CD4-positive, alpha-beta T cell (primary cell): Measurements from ENCODE around the gene PON3. TPM values are rescaled to one million over a fixed set of nuclear protein-coding genes. Genes with fewer than 3 reads are reported as not detected.

Experiments used
- ATAC-seq: fragments of 200-7000 bp; cut with Tn5 transposase; one replicate; pipeline ENCODE4 v1.10.0; 2022; ENCODE audit warnings: mild to moderate bottlenecking; ENCODE audit not compliant: poor library complexity
- CTCF ChIA-PET: fragments of 350-600 bp; sonication (Branson Sonifier 250); formaldehyde crosslinking; loops from one replicate; lab custom pipeline; 2021; ENCODE audit warnings: antibody characterized with exemption, inconsistent platforms; lab: Charles Lee
- POLR2A ChIA-PET: fragments of 350-600 bp; sonication (Branson Sonifier 250); formaldehyde crosslinking; loops from one replicate; lab custom pipeline; 2021; ENCODE audit warnings: antibody characterized with exemption, inconsistent platforms; lab: Charles Lee
- DNase-seq, 14 experiments: peaks; one replicate each; pipeline ENCODE4 v3.0.0-alpha.2; 2013 to 2020; ENCODE audit warnings: mixed read lengths in 2 of 14
- H3K27ac ChIP-seq, 2 donors: one replicate each; pipeline versions ENCODE4 v1.5.1 to v1.7.0; 2013; ENCODE audit warnings: low read length in 2 of 2, low read depth in 1 of 2, mild to moderate bottlenecking in 1 of 2
- H3K27me3 ChIP-seq, 2 experiments: 1 replicate in 1 of 2; 2 replicates in 1 of 2; pipeline versions ENCODE4 v1.6.1 to v1.7.0; 2013; ENCODE audit warnings: low read length in 2 of 2, control low read depth in 1 of 2, mild to moderate bottlenecking in 1 of 2, moderate library complexity in 1 of 2; ENCODE audit not compliant: insufficient read depth in 2 of 2, control insufficient read depth in 1 of 2
- H3K36me3 ChIP-seq: one replicate; pipeline ENCODE4 v1.6.1; 2013; ENCODE audit warnings: low read length, control low read depth; ENCODE audit not compliant: insufficient read depth
- H3K4me1 ChIP-seq: one replicate; pipeline ENCODE4 v1.6.1; 2013; ENCODE audit warnings: low read length, control low read depth; ENCODE audit not compliant: insufficient read depth
- H3K4me3 ChIP-seq: one replicate; pipeline ENCODE4 v1.5.1; 2013; ENCODE audit warnings: mild to moderate bottlenecking, low read length, moderate library complexity
- H3K9me3 ChIP-seq, 2 experiments: 1 replicate in 1 of 2; 2 replicates in 1 of 2; pipeline versions ENCODE4 v1.6.1 to v1.7.0; 2013; ENCODE audit warnings: low read length in 2 of 2, mild to moderate bottlenecking in 2 of 2, control low read depth in 1 of 2, moderate library complexity in 1 of 2; ENCODE audit not compliant: control insufficient read depth in 1 of 2, insufficient read depth in 1 of 2
- H3K27ac Mint-ChIP-seq: one replicate; pipeline ENCODE4 v1.8.0; 2020; ENCODE audit warnings: mixed read lengths
- H3K27me3 Mint-ChIP-seq: one replicate; pipeline ENCODE4 v1.8.0; 2021; ENCODE audit warnings: mixed read lengths
- H3K36me3 Mint-ChIP-seq: one replicate; pipeline ENCODE4 v1.8.0; 2021; ENCODE audit warnings: low read depth, mixed read lengths
- H3K4me1 Mint-ChIP-seq: one replicate; pipeline ENCODE4 v1.8.0; 2021; ENCODE audit warnings: low read depth, mixed read lengths
- H3K4me3 Mint-ChIP-seq: one replicate; pipeline ENCODE4 v1.8.0; 2020; ENCODE audit warnings: mild to moderate bottlenecking, mixed read lengths
- H3K9me3 Mint-ChIP-seq: one replicate; pipeline ENCODE4 v1.8.0; 2020; ENCODE audit warnings: mixed read lengths
- intact Hi-C, 2 experiments: fragments of 100-400 bp; cut with DNase I in 1 of 2; cut with micrococcal nuclease in 1 of 2; formaldehyde crosslinking; loops; one replicate each; pipeline versions ENCODE4 v1.15.1 to v1.9.0; 2023 to 2025; cut with DNase I, micrococcal nuclease
- total RNA-seq, 174 experiments: library from RNA in 2 of 174; stranded (reverse) in 2 of 174; gene quantifications; one replicate each; pipeline ENCODE4 v1.2.3 and lab custom pipeline; 2021 to 2026
- TF ChIP-seq, protein P1 (sequence below): fragments of 200-600 bp; IDR thresholded peaks from one replicate; pipeline ENCODE4 v1.8.0; 2022; ENCODE audit warnings: antibody characterized with exemption, mild to moderate bottlenecking

PON3 gene
- total RNA-seq, 2 experiments from 2014 or later, result not detected

DNA sequence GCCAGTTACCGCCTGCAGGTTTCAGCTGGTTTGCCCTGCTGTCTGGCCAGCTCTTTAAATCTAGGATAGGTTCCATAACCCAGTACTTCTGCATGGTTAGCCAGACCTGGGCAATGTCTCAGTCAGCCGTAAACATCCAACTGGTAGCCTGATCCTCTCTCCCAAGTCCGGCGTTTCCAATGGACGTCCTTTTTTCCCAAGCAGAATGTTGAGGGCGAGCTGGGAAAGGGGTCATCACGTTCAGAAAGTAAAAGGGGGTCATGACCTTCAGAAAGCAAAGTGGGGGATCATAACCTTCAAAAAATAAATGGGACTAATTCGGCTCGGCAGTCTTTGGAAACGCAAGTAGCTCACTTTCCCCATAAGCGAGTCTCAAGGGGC, 430 bp downstream of the PON3 start:
- no peaks in the 10 kb centered on the region for H3K4me1 Mint-ChIP-seq
- H3K9me3 Mint-ChIP-seq, result no peaks in the 10 kb centered on the region
- intact Hi-C loops, result no loop called here
- no peaks in the 10 kb centered on the region for H3K36me3 Mint-ChIP-seq
- peak overlapping the region; percentile 32 for H3K4me3 ChIP-seq
- H3K4me3 Mint-ChIP-seq, result peak overlapping the region; percentile 80
- peaks cover 45% of the 10 kb centered on the region for H3K27me3 Mint-ChIP-seq
- TF ChIP-seq, protein P1, sequence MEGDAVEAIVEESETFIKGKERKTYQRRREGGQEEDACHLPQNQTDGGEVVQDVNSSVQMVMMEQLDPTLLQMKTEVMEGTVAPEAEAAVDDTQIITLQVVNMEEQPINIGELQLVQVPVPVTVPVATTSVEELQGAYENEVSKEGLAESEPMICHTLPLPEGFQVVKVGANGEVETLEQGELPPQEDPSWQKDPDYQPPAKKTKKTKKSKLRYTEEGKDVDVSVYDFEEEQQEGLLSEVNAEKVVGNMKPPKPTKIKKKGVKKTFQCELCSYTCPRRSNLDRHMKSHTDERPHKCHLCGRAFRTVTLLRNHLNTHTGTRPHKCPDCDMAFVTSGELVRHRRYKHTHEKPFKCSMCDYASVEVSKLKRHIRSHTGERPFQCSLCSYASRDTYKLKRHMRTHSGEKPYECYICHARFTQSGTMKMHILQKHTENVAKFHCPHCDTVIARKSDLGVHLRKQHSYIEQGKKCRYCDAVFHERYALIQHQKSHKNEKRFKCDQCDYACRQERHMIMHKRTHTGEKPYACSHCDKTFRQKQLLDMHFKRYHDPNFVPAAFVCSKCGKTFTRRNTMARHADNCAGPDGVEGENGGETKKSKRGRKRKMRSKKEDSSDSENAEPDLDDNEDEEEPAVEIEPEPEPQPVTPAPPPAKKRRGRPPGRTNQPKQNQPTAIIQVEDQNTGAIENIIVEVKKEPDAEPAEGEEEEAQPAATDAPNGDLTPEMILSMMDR, result no peak
- ATAC-seq, result no peak
- DNase-seq, result no peak
- ChIA-PET POLR2A (no interaction called here), CTCF (no interaction called here)
- no peaks in the 10 kb centered on the region for H3K36me3 ChIP-seq
- H3K9me3 ChIP-seq, result peaks cover 0 to 4% of the 10 kb centered on the region in 2 experiments
- H3K27me3 ChIP-seq, result peaks cover 9 to 44% of the 10 kb centered on the region in 2 experiments
- H3K4me1 ChIP-seq, result peaks cover 12% of the 10 kb centered on the region
- H3K27ac Mint-ChIP-seq, result no peak overlapping the region
- no peak overlapping the region for H3K27ac ChIP-seq

DNA sequence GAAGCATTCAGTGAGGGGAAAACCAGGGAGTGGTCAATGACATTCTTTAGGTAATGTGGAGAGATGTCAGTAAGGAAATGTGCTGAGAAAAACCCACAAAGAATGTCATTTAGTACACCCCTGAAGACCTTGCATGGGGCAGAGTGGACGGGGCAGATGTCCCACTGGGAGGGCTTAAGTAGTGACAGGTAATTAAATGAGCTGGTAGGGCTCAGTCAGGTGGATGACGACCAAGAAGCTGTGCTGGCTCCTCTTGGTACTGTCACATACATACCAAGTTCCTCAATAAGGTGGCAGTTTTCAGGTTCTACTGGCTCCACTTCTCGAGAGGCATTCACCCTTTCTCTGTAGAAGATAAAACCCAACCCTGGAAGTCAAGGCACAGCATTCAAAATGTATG, 1.8 kb downstream of the PON3 start:
- H3K27ac Mint-ChIP-seq, result no peak overlapping the region
- Histone ChIP-seq H3K27me3 (peaks cover 9 to 44% of the 10 kb centered on the region in 2 experiments), H3K36me3 (no peaks in the 10 kb centered on the region), H3K4me1 (peaks cover 12% of the 10 kb centered on the region), H3K27ac (no peak overlapping the region), H3K9me3 (peaks cover 0 to 4% of the 10 kb centered on the region in 2 experiments), H3K4me3 (no peak overlapping the region)
- intact Hi-C loops, result no loop called here
- ChIA-PET POLR2A (no interaction called here), CTCF (no interaction called here)
- H3K9me3 Mint-ChIP-seq, result no peaks in the 10 kb centered on the region
- ATAC-seq, result no peak
- TF ChIP-seq, protein P1, result no peak
- H3K27me3 Mint-ChIP-seq, result peaks cover 45% of the 10 kb centered on the region
- no peak overlapping the region for H3K4me3 Mint-ChIP-seq
- DNase-seq, result no peak
- H3K36me3 Mint-ChIP-seq, result no peaks in the 10 kb centered on the region
- H3K4me1 Mint-ChIP-seq, result no peaks in the 10 kb centered on the region

DNA sequence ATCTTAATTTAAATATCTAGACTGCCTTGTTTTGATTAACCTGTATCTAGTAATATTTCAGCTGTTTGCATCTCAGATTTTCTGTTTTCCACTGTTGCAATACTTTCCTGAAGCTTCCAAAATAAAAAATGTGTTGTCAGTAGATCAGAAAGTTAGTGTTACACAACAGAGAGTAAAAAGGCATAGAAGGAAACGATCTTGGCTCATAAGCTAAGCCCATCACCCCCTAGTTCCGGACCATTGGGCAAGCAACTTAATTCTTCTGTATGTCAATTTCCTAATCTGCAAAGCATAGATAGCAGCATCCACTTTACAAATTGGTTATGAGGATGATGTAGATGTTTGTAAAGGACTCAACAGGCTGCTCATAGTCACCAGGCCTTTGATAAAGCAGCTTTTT, 4.4 kb downstream of the PON3 start:
- Mint-ChIP-seq H3K36me3 (no peaks in the 10 kb centered on the region), H3K27me3 (peaks cover 38% of the 10 kb centered on the region), H3K27ac (no peak overlapping the region), H3K9me3 (peaks cover 5% of the 10 kb centered on the region), H3K4me1 (no peaks in the 10 kb centered on the region), H3K4me3 (no peak overlapping the region)
- ATAC-seq (no peak), DNase-seq (no peak)
- POLR2A ChIA-PET, result no interaction called here
- intact Hi-C loops, result no loop called here
- Histone ChIP-seq H3K36me3 (no peaks in the 10 kb centered on the region), H3K4me3 (no peak overlapping the region), H3K27ac (no peak overlapping the region), H3K4me1 (peaks cover 10% of the 10 kb centered on the region), H3K9me3 (peaks cover 0 to 4% of the 10 kb centered on the region in 2 experiments), H3K27me3 (peaks cover 8 to 37% of the 10 kb centered on the region in 2 experiments)
- CTCF ChIA-PET, result no interaction called here
- TF ChIP-seq, protein P1, result no peak
